T-helper 17 cell (primary cell): ENCODE results near the gene FAM117B. TPM values are rescaled to one million over a fixed set of nuclear protein-coding genes. Genes with fewer than 3 reads are reported as not detected.

Source experiments
- ATAC-seq: fragments of 150-1000 bp; cut with Tn5 transposase; 2 replicates; pipeline ENCODE4 v1.10.0; 2021; ENCODE audit warnings: mild to moderate bottlenecking, moderate library complexity
- DNase-seq, 3 donors: peaks; one replicate each; pipeline versions ENCODE4 v3.0.0 to v3.0.0-alpha.2; 2020 to 2021
- H3K9me3 ChIP-seq: one replicate; pipeline ENCODE4 v1.7.0; 2013; ENCODE audit warnings: low read length, mild to moderate bottlenecking; ENCODE audit not compliant: control insufficient read depth, poor library complexity, severe bottlenecking
- H3K27ac Mint-ChIP-seq: one replicate; pipeline ENCODE4 v1.8.0; 2022; ENCODE audit warnings: mild to moderate bottlenecking, moderate library complexity, mixed read lengths
- H3K27me3 Mint-ChIP-seq: one replicate; pipeline ENCODE4 v1.8.0; 2022; ENCODE audit warnings: mixed read lengths
- H3K36me3 Mint-ChIP-seq: one replicate; pipeline ENCODE4 v1.8.0; 2022; ENCODE audit warnings: low read depth, mixed read lengths
- H3K4me1 Mint-ChIP-seq: one replicate; pipeline ENCODE4 v1.8.0; 2022; ENCODE audit warnings: mild to moderate bottlenecking, mixed read lengths
- H3K4me3 Mint-ChIP-seq: one replicate; pipeline ENCODE4 v1.8.0; 2022; ENCODE audit warnings: mild to moderate bottlenecking, moderate library complexity, mixed read lengths
- total RNA-seq, 4 donors: library from RNA in 2 of 4; stranded (reverse) in 2 of 4; gene quantifications; one replicate each; pipeline ENCODE4 v1.2.3 and lab custom pipeline; 2022 to 2026

Gene FAM117B
- total RNA-seq, 2 donors from 2014 or later, result 20.1 to 22.8 TPM

GRCh38 chr2:202762556-202762955, 127.8 kb downstream of the FAM117B start:
- no peaks in the 10 kb centered on the region for H3K9me3 ChIP-seq
- Mint-ChIP-seq H3K27ac (peak overlapping the region; percentile 85), H3K36me3 (peaks cover 7% of the 10 kb centered on the region), H3K4me3 (no peak overlapping the region), H3K27me3 (no peaks in the 10 kb centered on the region), H3K4me1 (peaks cover 11% of the 10 kb centered on the region)
- ATAC-seq, result peak; percentile 60
- DNase-seq, result no peak

GRCh38 chr2:202763916-202764315, 129.1 kb downstream of the FAM117B start:
- Mint-ChIP-seq H3K4me1 (peaks cover 13% of the 10 kb centered on the region), H3K27me3 (no peaks in the 10 kb centered on the region), H3K27ac (no peak overlapping the region), H3K4me3 (no peak overlapping the region), H3K36me3 (peaks cover 7% of the 10 kb centered on the region)
- no peaks in the 10 kb centered on the region for H3K9me3 ChIP-seq
- ATAC-seq, result no peak
- no peak for DNase-seq

DNA sequence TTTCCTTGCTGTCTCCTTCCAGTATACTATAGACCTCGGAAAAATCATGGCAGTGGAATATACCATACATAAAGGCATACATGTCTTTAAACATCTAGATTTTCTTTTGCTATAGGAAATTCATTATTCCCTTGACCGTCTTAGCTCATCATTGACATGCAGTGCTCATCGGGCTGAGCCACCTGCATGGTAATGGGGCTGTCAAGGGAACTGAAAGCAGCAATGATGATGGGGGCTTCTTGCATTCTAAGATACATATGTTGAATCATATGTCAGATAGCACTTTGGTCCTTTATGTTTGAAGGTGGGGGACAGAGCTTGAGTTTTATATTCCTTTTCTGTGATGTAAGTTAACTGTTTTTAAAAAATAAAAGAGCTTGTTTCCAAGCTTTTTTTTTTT, 130.2 kb downstream of the FAM117B start:
- no peak overlapping the region for H3K27ac Mint-ChIP-seq
- peaks cover 7% of the 10 kb centered on the region for H3K36me3 Mint-ChIP-seq
- DNase-seq (no peak), ATAC-seq (no peak)
- no peak overlapping the region for H3K4me3 Mint-ChIP-seq
- peaks cover 13% of the 10 kb centered on the region for H3K4me1 Mint-ChIP-seq
- no peaks in the 10 kb centered on the region for H3K27me3 Mint-ChIP-seq
- H3K9me3 ChIP-seq, result no peaks in the 10 kb centered on the region

GRCh38 chr2:202765436-202765835, 130.7 kb downstream of the FAM117B start:
- no peak overlapping the region for H3K4me3 Mint-ChIP-seq
- no peak for DNase-seq
- peaks cover 6% of the 10 kb centered on the region for H3K36me3 Mint-ChIP-seq
- no peaks in the 10 kb centered on the region for H3K27me3 Mint-ChIP-seq
- H3K4me1 Mint-ChIP-seq, result peaks cover 12% of the 10 kb centered on the region
- no peak overlapping the region for H3K27ac Mint-ChIP-seq
- no peak for ATAC-seq
- no peaks in the 10 kb centered on the region for H3K9me3 ChIP-seq

DNA sequence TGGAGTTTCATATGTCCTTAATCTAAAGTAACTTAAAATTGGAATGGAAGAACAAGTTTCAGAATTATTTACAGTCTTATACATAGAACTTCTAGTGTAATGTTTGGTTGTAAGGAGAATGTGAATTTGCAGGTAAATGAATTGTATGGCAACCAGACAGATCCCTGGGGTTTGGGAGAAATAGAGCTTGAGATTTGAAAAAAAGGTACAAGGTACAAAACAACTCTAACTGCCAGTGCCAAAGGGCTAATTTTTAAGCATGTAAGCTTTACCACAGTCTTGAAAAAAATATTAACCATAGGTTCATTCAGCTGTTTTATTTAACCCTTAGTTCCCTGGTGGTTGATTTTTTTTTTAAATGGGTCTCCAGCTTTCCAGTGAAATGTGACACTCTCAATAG, 133.5 kb downstream of the FAM117B start:
- ATAC-seq (no peak), DNase-seq (no peak)
- Mint-ChIP-seq H3K4me3 (no peak overlapping the region), H3K27ac (no peak overlapping the region), H3K36me3 (peaks cover 4% of the 10 kb centered on the region), H3K27me3 (no peaks in the 10 kb centered on the region), H3K4me1 (peaks cover 3% of the 10 kb centered on the region)
- H3K9me3 ChIP-seq, result no peaks in the 10 kb centered on the region

DNA sequence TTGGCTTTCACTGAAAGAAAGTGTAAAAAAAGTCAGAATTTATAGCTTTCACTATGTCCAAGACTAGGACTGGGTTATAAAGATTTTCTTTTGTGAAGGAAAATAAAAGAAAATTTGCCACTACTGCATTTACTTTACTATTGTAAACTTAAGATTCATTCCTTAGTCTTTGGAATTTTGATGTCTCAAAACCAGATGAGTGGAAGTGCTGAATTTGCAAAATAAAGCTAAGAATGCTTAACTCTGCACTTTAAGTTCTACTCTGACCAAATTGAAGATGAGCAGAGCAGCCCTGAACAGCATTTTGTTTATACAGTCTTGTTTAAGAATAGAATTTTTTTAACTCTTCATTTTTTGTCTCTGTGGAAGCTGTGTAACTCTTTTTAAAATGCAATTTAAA, 134.4 kb downstream of the FAM117B start:
- Mint-ChIP-seq H3K36me3 (peaks cover 2% of the 10 kb centered on the region), H3K4me1 (peaks cover 3% of the 10 kb centered on the region), H3K27me3 (no peaks in the 10 kb centered on the region), H3K27ac (no peak overlapping the region), H3K4me3 (no peak overlapping the region)
- H3K9me3 ChIP-seq, result no peaks in the 10 kb centered on the region
- DNase-seq, result no peak
- ATAC-seq, result no peak

DNA sequence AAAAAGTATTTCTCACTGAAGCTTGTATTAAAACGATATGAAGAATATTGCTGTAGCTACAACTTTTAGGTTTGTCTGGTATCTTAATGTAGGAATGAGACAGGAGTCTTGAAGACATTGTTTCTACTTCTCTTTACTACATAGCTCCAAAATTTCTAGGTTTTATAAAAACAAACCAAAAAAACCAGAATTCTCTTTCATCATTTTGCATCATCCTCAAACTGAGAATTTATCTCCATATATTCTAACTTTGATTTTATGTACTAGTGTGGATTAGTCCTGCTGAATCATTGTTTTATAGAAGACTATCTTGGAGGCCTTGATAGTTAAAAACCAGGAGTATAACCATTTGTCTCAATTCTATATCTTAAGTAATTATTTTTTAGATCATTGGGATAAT, 136.6 kb downstream of the FAM117B start:
- DNase-seq (no peak), ATAC-seq (no peak)
- Mint-ChIP-seq H3K36me3 (peaks cover 6% of the 10 kb centered on the region), H3K4me1 (peaks cover 3% of the 10 kb centered on the region), H3K27me3 (no peaks in the 10 kb centered on the region), H3K4me3 (no peak overlapping the region), H3K27ac (no peak overlapping the region)
- no peaks in the 10 kb centered on the region for H3K9me3 ChIP-seq

- Mint-ChIP-seq H3K27me3 (no peaks in the 10 kb centered on the region), H3K27ac (no peak overlapping the region), H3K36me3 (peaks cover 6% of the 10 kb centered on the region), H3K4me3 (no peak overlapping the region), H3K4me1 (peaks cover 3% of the 10 kb centered on the region)
- DNase-seq (no peak), ATAC-seq (no peak)
- H3K9me3 ChIP-seq, result no peaks in the 10 kb centered on the region
Observed at GRCh38 chr2:202771741-202772460, 137.1 kb downstream of the FAM117B start.

DNA sequence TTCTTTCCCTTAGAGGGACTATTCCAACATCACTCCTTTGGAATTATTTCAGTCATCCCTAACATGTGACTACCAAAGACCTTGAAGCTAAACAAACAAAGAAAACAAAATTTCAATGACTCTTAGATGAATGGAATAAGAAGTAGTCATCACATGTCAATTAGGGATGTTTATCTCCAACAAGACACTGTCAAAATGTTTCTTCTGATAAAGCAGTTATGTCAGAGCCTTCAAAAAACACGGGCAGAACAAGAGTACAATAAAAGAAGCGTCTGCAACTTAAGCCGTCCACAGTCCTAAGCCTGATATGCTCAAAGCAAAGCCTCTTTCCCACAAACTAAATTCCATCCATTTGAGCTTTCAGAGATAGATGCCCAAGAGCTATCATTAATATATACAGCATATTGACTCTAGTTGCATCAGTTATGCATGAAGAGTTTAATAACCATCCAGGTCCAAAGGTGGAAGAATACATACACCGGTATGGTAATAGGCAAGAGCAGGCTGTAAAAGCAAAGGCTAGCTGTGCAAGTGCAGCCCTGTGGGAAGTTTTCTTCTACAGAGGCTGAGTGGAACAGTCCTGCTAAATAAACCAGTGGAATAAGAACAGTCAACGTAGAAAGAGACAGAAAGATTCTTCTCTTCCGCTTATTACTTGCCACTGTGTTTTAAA, 138.7 kb downstream of the FAM117B start:
- Mint-ChIP-seq H3K27me3 (no peaks in the 10 kb centered on the region), H3K27ac (no peak overlapping the region), H3K36me3 (peaks cover 6% of the 10 kb centered on the region), H3K4me3 (no peak overlapping the region), H3K4me1 (peaks cover 2% of the 10 kb centered on the region)
- ATAC-seq (no peak), DNase-seq (no peak)
- no peaks in the 10 kb centered on the region for H3K9me3 ChIP-seq

DNA sequence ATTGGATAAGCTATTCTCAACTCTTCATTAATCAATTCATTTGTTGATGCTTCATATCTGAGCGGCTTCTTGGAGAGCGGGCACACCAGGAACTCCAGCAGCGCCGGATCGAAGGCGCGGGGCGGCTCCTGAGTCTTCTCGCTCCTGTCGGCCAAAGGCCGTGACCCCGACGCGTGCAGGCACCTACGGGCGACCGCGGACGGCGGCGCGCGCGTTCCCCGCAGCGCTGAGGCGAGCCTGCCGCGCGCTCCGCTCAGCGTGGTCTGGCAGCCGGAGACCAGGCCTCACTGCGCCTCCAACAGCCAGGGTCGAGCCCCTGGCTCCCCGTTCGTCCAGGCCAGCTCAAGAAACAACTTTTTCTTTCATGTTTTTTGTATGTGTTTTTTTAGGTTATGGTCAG, 139.3 kb downstream of the FAM117B start:
- no peaks in the 10 kb centered on the region for H3K9me3 ChIP-seq
- ATAC-seq (no peak), DNase-seq (no peak)
- Mint-ChIP-seq H3K27ac (no peak overlapping the region), H3K4me3 (no peak overlapping the region), H3K4me1 (peaks cover 2% of the 10 kb centered on the region), H3K27me3 (no peaks in the 10 kb centered on the region), H3K36me3 (peaks cover 8% of the 10 kb centered on the region)

DNA sequence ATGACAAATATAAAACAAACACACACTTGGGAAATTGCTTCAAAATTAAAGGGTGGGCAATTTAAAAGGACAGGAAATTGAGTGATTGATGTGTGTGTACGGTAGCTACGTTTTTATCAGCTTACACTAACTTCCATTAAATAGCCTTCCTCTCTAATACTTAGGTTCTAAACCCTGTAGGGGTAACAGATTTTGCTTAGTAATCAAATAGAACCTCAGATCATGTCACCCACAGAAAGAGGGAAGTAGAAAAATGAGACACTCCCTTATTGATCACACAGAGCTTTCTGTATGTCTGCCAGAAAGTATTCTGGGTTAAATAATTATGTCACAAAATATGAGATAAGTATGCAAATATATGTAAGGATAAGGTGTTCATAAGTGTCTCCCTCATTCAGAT, 143.4 kb downstream of the FAM117B start:
- ATAC-seq (no peak), DNase-seq (no peak)
- Mint-ChIP-seq H3K36me3 (peaks cover 12% of the 10 kb centered on the region), H3K27ac (no peak overlapping the region), H3K4me3 (no peak overlapping the region), H3K27me3 (no peaks in the 10 kb centered on the region), H3K4me1 (peaks cover 2% of the 10 kb centered on the region)
- H3K9me3 ChIP-seq, result no peaks in the 10 kb centered on the region

DNA sequence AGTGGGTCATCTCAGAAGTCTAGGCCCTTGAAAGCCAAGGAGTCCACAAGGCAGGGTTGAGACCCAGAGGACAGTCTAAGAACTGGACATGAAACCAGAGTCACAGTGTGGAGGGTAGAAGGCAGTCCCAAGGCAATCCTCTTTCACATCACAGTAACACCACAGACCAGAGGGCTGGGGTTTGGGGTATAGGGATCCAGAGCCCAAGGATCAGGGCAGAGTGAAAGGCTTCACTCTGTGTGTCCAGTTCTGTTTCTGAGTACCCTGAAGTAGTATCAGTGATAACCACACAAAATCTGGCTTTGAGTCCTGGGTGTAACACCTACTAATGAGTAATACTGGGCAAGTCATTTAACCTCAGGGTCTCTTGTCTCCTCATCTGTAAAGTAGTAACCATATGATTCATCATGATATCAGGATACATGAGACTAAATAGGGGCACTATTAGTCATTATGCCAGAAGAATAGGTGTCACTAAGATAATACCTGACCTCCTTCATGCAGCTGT, 145.8 kb downstream of the FAM117B start:
- Mint-ChIP-seq H3K27ac (peak overlapping the region; percentile 45), H3K4me3 (no peak overlapping the region), H3K27me3 (no peaks in the 10 kb centered on the region), H3K4me1 (peaks cover 2% of the 10 kb centered on the region), H3K36me3 (peaks cover 6% of the 10 kb centered on the region)
- ATAC-seq (no peak), DNase-seq (no peak)
- no peaks in the 10 kb centered on the region for H3K9me3 ChIP-seq

- Mint-ChIP-seq H3K27ac (no peak overlapping the region), H3K27me3 (no peaks in the 10 kb centered on the region), H3K36me3 (peaks cover 6% of the 10 kb centered on the region), H3K4me1 (no peaks in the 10 kb centered on the region), H3K4me3 (no peak overlapping the region)
- no peak for DNase-seq
- no peak for ATAC-seq
- H3K9me3 ChIP-seq, result no peaks in the 10 kb centered on the region
Observed at GRCh38 chr2:202782940-202783558, 148.3 kb downstream of the FAM117B start.
